Neural progenitor cell (in vitro differentiated cells): ENCODE results near the gene MAGEB17. TPM values are rescaled to one million over a fixed set of nuclear protein-coding genes. Genes with fewer than 3 reads are reported as not detected.
"Not testable (repeated sequence)": the region's sequence is repeated elsewhere in the genome, so short reads cannot be mapped to it uniquely, and the experiment has no call there.

ENCODE experiments used
- DNase-seq: peaks from one replicate; pipeline ENCODE4 v3.0.0-alpha.2; 2016; ENCODE audit warnings: low spot score
- H2AFZ ChIP-seq: fragments of 200-600 bp; sonication (generic); replicated peaks from 2 replicates; pipeline ENCODE4 v1.6.1; 2016; ENCODE audit warnings: antibody characterized with exemption
- H3F3A ChIP-seq: fragments of 200-600 bp; sonication (generic); 2 replicates; pipeline ENCODE4 v1.6.1; 2016; ENCODE audit warnings: antibody characterized with exemption, low read depth
- H3K27ac ChIP-seq: fragments of 200-600 bp; sonication (generic); 2 replicates; pipeline ENCODE4 v1.5.1; 2016; ENCODE audit warnings: mild to moderate bottlenecking
- H3K27me3 ChIP-seq: fragments of 200-600 bp; sonication (generic); 2 replicates; pipeline ENCODE4 v1.6.1; 2016; ENCODE audit warnings: mild to moderate bottlenecking, moderate library complexity
- H3K36me3 ChIP-seq: fragments of 200-600 bp; sonication (generic); 2 replicates; pipeline ENCODE4 v1.5.1; 2016
- H3K4me1 ChIP-seq: fragments of 200-600 bp; sonication (generic); 2 replicates; pipeline ENCODE4 v1.6.1; 2016; ENCODE audit warnings: mixed run types
- H3K4me2 ChIP-seq: fragments of 200-600 bp; sonication (generic); 2 replicates; pipeline ENCODE4 v1.6.1; 2016
- H3K4me3 ChIP-seq: fragments of 200-600 bp; sonication (generic); 2 replicates; pipeline ENCODE4 v1.5.1; 2016
- H3K79me2 ChIP-seq: fragments of 200-600 bp; sonication (generic); 2 replicates; pipeline ENCODE4 v1.6.1; 2016; ENCODE audit warnings: low read depth
- H3K9ac ChIP-seq: fragments of 200-600 bp; sonication (generic); 2 replicates; pipeline ENCODE4 v1.6.1; 2016
- H3K9me3 ChIP-seq: fragments of 200-600 bp; sonication (generic); 2 replicates; pipeline ENCODE4 v1.5.1; 2016; ENCODE audit warnings: low read depth
- H4K20me1 ChIP-seq: fragments of 200-600 bp; sonication (generic); 2 replicates; pipeline ENCODE4 v1.6.1; 2016; ENCODE audit warnings: low read depth
- H3K27ac Mint-ChIP-seq: 3 replicates; pipeline ENCODE4 v1.8.0; 2021; ENCODE audit warnings: mixed read lengths
- H3K27me3 Mint-ChIP-seq: 2 replicates; pipeline ENCODE4 v1.8.0; 2022; ENCODE audit warnings: low read depth, mild to moderate bottlenecking, inconsistent platforms, moderate library complexity, mixed read lengths; ENCODE audit not compliant: insufficient read depth
- H3K36me3 Mint-ChIP-seq: 3 replicates; pipeline ENCODE4 v1.8.0; 2021; ENCODE audit warnings: mixed read lengths
- H3K4me1 Mint-ChIP-seq: 3 replicates; pipeline ENCODE4 v1.8.0; 2021; ENCODE audit warnings: mixed read lengths
- H3K4me3 Mint-ChIP-seq: 3 replicates; pipeline ENCODE4 v1.8.0; 2021; ENCODE audit warnings: mild to moderate bottlenecking, moderate library complexity, mixed read lengths
- H3K9me3 Mint-ChIP-seq: 3 replicates; pipeline ENCODE4 v1.8.0; 2020; ENCODE audit warnings: mixed read lengths
- EZH2 ChIP-seq: fragments of 200-600 bp; sonication (generic); IDR thresholded peaks from 2 replicates; pipeline ENCODE4 v1.6.1; 2017; ENCODE audit warnings: antibody characterized with exemption, mild to moderate bottlenecking, moderate library complexity
- EZH2phosphoT487 ChIP-seq: fragments of 200-600 bp; sonication (generic); IDR thresholded peaks from 2 replicates; pipeline ENCODE4 v1.6.1; 2017; ENCODE audit warnings: antibody characterized with exemption
- total RNA-seq: library from RNA; depleted of rRNA; stranded (reverse); fragments of >200 nt; gene quantifications from 2 replicates; pipeline ENCODE4 v1.2.3, GENCODE V29; 2015; ENCODE audit warnings: low replicate concordance
- TF ChIP-seq, protein P1 (sequence below): fragments of 200-600 bp; sonication (generic); IDR thresholded peaks from 2 replicates; pipeline ENCODE4 v1.5.1; 2017; ENCODE audit warnings: antibody characterized with exemption, mild to moderate bottlenecking

MAGEB17 gene
- total RNA-seq, 1 donor from 2014 or later: 0.09 TPM

DNA sequence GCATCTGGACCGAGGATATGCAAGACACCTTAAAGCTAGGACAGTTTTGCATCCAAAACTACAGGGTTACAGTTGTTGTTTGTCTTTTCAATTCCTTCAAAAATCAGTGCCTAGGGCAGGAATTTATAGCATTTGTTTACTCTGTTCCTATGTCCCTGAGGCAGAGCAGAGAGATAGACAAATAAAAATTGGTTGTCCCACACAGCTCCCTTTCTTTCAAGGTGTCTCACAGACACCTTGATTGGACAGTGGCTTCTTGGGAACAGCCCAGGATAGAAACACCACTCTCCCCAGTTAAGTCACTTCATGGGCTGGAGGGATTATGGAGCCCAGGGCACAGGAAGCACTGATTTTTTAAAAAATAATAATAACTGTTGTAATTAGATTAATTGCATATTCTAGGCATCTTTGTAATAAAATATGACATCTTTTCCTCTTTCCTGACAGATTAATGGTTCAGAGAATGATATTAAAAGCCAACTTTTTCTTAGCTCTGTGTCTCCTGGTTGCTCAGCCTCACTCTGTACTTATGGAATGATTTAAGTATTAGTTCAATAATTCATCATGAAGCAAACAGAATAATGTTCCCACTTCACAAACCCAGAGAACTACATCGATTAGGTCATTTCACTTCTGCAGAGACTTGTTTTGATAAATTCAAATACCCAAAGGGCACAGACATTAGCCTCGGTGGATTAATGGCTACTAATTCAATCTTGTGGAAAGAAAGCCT, 8.2 kb downstream of the MAGEB17 start:
- TF ChIP-seq EZH2: no peak
- TF ChIP-seq, protein P1, sequence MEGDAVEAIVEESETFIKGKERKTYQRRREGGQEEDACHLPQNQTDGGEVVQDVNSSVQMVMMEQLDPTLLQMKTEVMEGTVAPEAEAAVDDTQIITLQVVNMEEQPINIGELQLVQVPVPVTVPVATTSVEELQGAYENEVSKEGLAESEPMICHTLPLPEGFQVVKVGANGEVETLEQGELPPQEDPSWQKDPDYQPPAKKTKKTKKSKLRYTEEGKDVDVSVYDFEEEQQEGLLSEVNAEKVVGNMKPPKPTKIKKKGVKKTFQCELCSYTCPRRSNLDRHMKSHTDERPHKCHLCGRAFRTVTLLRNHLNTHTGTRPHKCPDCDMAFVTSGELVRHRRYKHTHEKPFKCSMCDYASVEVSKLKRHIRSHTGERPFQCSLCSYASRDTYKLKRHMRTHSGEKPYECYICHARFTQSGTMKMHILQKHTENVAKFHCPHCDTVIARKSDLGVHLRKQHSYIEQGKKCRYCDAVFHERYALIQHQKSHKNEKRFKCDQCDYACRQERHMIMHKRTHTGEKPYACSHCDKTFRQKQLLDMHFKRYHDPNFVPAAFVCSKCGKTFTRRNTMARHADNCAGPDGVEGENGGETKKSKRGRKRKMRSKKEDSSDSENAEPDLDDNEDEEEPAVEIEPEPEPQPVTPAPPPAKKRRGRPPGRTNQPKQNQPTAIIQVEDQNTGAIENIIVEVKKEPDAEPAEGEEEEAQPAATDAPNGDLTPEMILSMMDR: no peak
- no peak for TF ChIP-seq EZH2phosphoT487

DNA sequence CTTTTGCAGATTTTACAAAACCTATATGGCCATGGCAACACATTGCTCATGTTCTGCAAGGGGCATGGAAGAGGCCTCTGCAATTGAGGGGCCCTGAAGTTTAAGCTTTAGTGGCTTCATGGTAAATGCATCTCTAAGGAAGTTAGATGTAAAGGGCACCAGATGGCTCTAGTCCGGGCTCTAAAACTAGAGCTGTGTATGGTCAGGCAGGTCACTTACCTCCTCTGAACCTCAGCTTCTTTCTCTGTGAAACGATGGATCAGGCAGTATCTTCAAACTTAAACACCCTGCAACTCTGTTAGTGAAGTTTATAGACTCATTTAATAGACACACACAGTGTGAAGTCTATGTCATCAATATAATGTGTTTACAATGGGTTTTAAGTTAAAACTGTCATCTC, 10.0 kb downstream of the MAGEB17 start:
- peaks cover 3% of the 10 kb centered on the region for H3K4me1 Mint-ChIP-seq
- no peaks in the 10 kb centered on the region for H3K36me3 Mint-ChIP-seq
- H3K4me3 ChIP-seq: no peak overlapping the region
- H2AFZ ChIP-seq: no peak overlapping the region
- no peaks in the 10 kb centered on the region for H3K36me3 ChIP-seq
- H3K79me2 ChIP-seq: no peaks in the 10 kb centered on the region
- peaks cover 23% of the 10 kb centered on the region for H3F3A ChIP-seq
- peaks cover 3% of the 10 kb centered on the region for H3K27me3 Mint-ChIP-seq
- no peak overlapping the region for H3K27ac ChIP-seq
- H3K9me3 Mint-ChIP-seq: no peaks in the 10 kb centered on the region
- H3K4me2 ChIP-seq: no peak overlapping the region
- no peak overlapping the region for H3K27ac Mint-ChIP-seq
- H3K27me3 ChIP-seq: no peaks in the 10 kb centered on the region
- no peaks in the 10 kb centered on the region for H4K20me1 ChIP-seq
- H3K9ac ChIP-seq: no peak overlapping the region
- no peak overlapping the region for H3K4me3 Mint-ChIP-seq
- TF ChIP-seq, protein P1: no peak
- no peak for TF ChIP-seq EZH2phosphoT487
- TF ChIP-seq EZH2: no peak
- no peak for DNase-seq
- no peaks in the 10 kb centered on the region for H3K9me3 ChIP-seq
- H3K4me1 ChIP-seq: peaks cover 18% of the 10 kb centered on the region

More for the DNA sequence above, 8.2 kb downstream of the MAGEB17 start:
- H3K9me3 Mint-ChIP-seq: peaks cover 2% of the 10 kb centered on the region
- Histone ChIP-seq H4K20me1 (no peaks in the 10 kb centered on the region), H3K79me2 (no peaks in the 10 kb centered on the region), H3K9ac (no peak overlapping the region), H3K36me3 (no peaks in the 10 kb centered on the region), H3K4me1 (peaks cover 18% of the 10 kb centered on the region), H3K27ac (no peak overlapping the region), H3K4me2 (no peak overlapping the region), H3K27me3 (no peaks in the 10 kb centered on the region), H3K4me3 (no peak overlapping the region), H2AFZ (peak overlapping the region; percentile 11), H3K9me3 (no peaks in the 10 kb centered on the region), H3F3A (peaks cover 23% of the 10 kb centered on the region)
- DNase-seq: no peak
- peaks cover 3% of the 10 kb centered on the region for H3K4me1 Mint-ChIP-seq
- H3K27me3 Mint-ChIP-seq: peaks cover 4% of the 10 kb centered on the region
- no peak overlapping the region for H3K27ac Mint-ChIP-seq
- no peak overlapping the region for H3K4me3 Mint-ChIP-seq
- no peaks in the 10 kb centered on the region for H3K36me3 Mint-ChIP-seq

DNA sequence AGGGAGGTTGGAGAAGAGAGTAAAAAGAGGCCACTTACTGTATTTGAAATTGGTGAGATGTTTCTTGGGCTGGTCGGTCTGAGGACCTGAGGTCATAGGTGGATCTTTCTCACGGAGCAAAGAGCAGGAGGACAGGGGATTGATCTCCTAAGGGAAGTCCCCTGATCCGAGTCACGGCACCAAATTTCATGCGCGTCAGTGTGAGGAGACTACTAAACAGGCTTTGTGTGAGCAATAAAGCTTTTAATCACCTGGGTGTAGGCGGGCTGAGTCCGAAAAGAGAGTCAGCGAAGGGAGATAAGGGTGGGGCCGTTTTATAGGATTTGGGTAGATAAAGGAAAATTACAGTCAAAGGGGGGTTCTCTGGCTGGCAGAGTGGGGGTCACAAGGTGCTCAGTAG, 16.6 kb downstream of the MAGEB17 start:
- H3K27ac ChIP-seq, H3K9me3 ChIP-seq, H4K20me1 ChIP-seq, H3K27ac Mint-ChIP-seq, H3F3A ChIP-seq, H3K36me3 Mint-ChIP-seq, H3K9ac ChIP-seq, H3K9me3 Mint-ChIP-seq, H3K4me3 Mint-ChIP-seq, H3K4me1 Mint-ChIP-seq, H3K79me2 ChIP-seq, H3K27me3 Mint-ChIP-seq, DNase-seq, H3K27me3 ChIP-seq, H3K36me3 ChIP-seq, H2AFZ ChIP-seq: not testable (repeated sequence)
- H3K4me2 ChIP-seq: peak overlapping the region; percentile 24
- H3K4me1 ChIP-seq: peaks cover 18% of the 10 kb centered on the region
- H3K4me3 ChIP-seq: peak overlapping the region; percentile 5

DNA sequence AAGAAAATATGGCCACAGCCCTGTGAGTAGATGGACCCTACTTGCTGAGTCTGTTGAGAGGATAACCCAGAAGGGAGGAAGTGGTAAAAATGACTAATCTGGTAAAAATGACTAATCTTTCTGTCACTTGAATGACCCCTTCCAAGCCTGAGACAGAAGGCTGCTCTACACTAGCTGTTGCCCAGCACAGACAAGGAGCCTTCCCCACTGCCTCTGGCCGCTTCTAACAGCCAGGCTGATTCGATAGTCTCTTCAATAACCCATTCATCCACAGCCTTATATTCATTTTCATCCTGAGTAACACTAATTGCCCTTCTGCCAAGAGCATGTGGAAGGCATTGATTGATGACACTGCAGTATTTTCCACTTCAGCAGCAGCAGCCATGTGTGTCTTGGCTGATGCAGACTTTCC, 18.4 kb downstream of the MAGEB17 start:
- H3K9me3 Mint-ChIP-seq: no peaks in the 10 kb centered on the region

More for the DNA sequence above, 18.4 kb downstream of the MAGEB17 start:
- no peak for TF ChIP-seq EZH2phosphoT487
- no peak for TF ChIP-seq EZH2
- TF ChIP-seq, protein P1: no peak
- DNase-seq: no peak
- no peaks in the 10 kb centered on the region for H3K27me3 ChIP-seq
- H3K79me2 ChIP-seq: peaks cover 3% of the 10 kb centered on the region
- Mint-ChIP-seq H3K4me1 (no peaks in the 10 kb centered on the region), H3K27ac (no peak overlapping the region), H3K4me3 (no peak overlapping the region), H3K36me3 (no peaks in the 10 kb centered on the region), H3K27me3 (peaks cover 4% of the 10 kb centered on the region)
- H3K4me3 ChIP-seq: no peak overlapping the region
- no peaks in the 10 kb centered on the region for H3K36me3 ChIP-seq
- no peak overlapping the region for H3K9ac ChIP-seq
- no peak overlapping the region for H2AFZ ChIP-seq
- no peaks in the 10 kb centered on the region for H3K9me3 ChIP-seq
- no peak overlapping the region for H3K27ac ChIP-seq
- H4K20me1 ChIP-seq: no peaks in the 10 kb centered on the region
- H3K4me1 ChIP-seq: peaks cover 14% of the 10 kb centered on the region
- peaks cover 7% of the 10 kb centered on the region for H3F3A ChIP-seq
- no peak overlapping the region for H3K4me2 ChIP-seq
